Measurements from ENCODE around the gene KCNH3. TPM values are rescaled to one million over a fixed set of nuclear protein-coding genes. Genes with fewer than 3 reads are reported as not detected.

KCNH3 gene
- total RNA-seq, 1 experiment from 2014 or later, result 0.26 TPM

- no peak overlapping the region for H2BK5ac ChIP-seq (ENCODE audit: insufficient read length, low read length)
Observed at GRCh38 chr12:49580572-49581535, 42.0 kb downstream of the KCNH3 start.

More at GRCh38 chr12:49580572-49581535, 42.0 kb downstream of the KCNH3 start:
- TF ChIP-seq CTCF (conservative IDR thresholded peaks at IDR 0.05), result peak; percentile 92
- H3K27ac ChIP-seq (ENCODE audit: insufficient read length, low read depth, low read length), result no peak overlapping the region
- no peaks in the 10 kb centered on the region for H3K79me1 ChIP-seq (ENCODE audit: insufficient read depth, low read depth, low read length, poor library complexity, severe bottlenecking)
- no peak overlapping the region for H2BK20ac ChIP-seq (ENCODE audit: low read depth, low read length, poor library complexity, severe bottlenecking)
- no peak overlapping the region for H3T11ph ChIP-seq (ENCODE audit: low read length)
- H4K8ac ChIP-seq (replicated peaks; ENCODE audit: insufficient read length, low read depth, low read length), result no peak overlapping the region
- H3K4me2 ChIP-seq (ENCODE audit: insufficient read depth, insufficient read length, low read length), result peak overlapping the region; percentile 17
- H3K14ac ChIP-seq (ENCODE audit: insufficient read depth, low read length), result no peak overlapping the region
- H2BK12ac ChIP-seq (ENCODE audit: insufficient read length, low read depth, low read length), result no peak overlapping the region
- Mint-ChIP-seq H3K36me3 (ENCODE audit: insufficient read depth in 1 of 3, low read depth in 3 of 3) (peaks cover 4 to 6% (median 4%) of the 10 kb centered on the region in 3 experiments; a peak in 5 of 7 replicates), H3K27me3 (ENCODE audit: low read depth) (peaks cover 2% of the 10 kb centered on the region; the same call in 1 of the 2 replicates), H3K4me3 (peak overlapping the region in 1 of 2 experiments; percentile 34; a peak in 1 of 5 replicates), H3K27ac (no peak overlapping the region), H3K9me3 (no peaks in the 10 kb centered on the region), H3K4me1 (peaks cover 9 to 13% of the 10 kb centered on the region in 2 experiments)
- H4K5ac ChIP-seq (ENCODE audit: insufficient read length, low read depth, low read length), result no peak overlapping the region
- no peaks in the 10 kb centered on the region for H3K4me1 ChIP-seq (ENCODE audit: insufficient read depth, low read length)
- no peaks in the 10 kb centered on the region for H3K9me3 ChIP-seq (ENCODE audit: control insufficient read depth, low read depth, low read length)
- no peak overlapping the region for H3K56ac ChIP-seq (ENCODE audit: insufficient read length, low read depth, low read length)
- H2AFZ ChIP-seq (ENCODE audit: low read length), result no peak overlapping the region
- no peaks in the 10 kb centered on the region for H3K79me2 ChIP-seq (ENCODE audit: insufficient read depth, low read length)
- H3K23me2 ChIP-seq (ENCODE audit: insufficient read length, low read depth, low read length, poor library complexity, severe bottlenecking), result no peaks in the 10 kb centered on the region
- no peak overlapping the region for H3K23ac ChIP-seq (ENCODE audit: insufficient read length, low read depth, low read length)
- H3K4ac ChIP-seq (ENCODE audit: low read depth, low read length), result no peak overlapping the region
- H3K9ac ChIP-seq (ENCODE audit: extremely low read depth, insufficient read length, low read length), result no peak overlapping the region
- no peak overlapping the region for H4K91ac ChIP-seq (ENCODE audit: insufficient read length, low read depth, low read length)
- no peak overlapping the region for H2AK5ac ChIP-seq (ENCODE audit: insufficient read length, low read length)
- H2BK120ac ChIP-seq (ENCODE audit: low read depth, low read length, poor library complexity, severe bottlenecking), result no peak overlapping the region
- no CpG with 5 or more reads among the region's 8 CpGs for WGBS (ENCODE audit: extremely low coverage, insufficient read length, low lambda C conversion rate)
- peaks cover 3% of the 10 kb centered on the region for H4K20me1 ChIP-seq (ENCODE audit: control insufficient read depth, insufficient read depth, insufficient read length)
- H2BK15ac ChIP-seq (ENCODE audit: low read depth, low read length), result no peak overlapping the region
- no peaks in the 10 kb centered on the region for H3K27me3 ChIP-seq (ENCODE audit: insufficient read depth, low read length)
- H3K18ac ChIP-seq (ENCODE audit: insufficient read length, low read depth, low read length), result no peak overlapping the region
- DNase-seq, result peak; percentile 96

All from H9 (cell line).